ENCODE data around the gene CYP20A1. TPM values are rescaled to one million over a fixed set of nuclear protein-coding genes. Genes with fewer than 3 reads are reported as not detected.
"Not testable (repeated sequence)": the region's sequence is repeated elsewhere in the genome, so short reads cannot be mapped to it uniquely, and the experiment has no call there.

Gene CYP20A1
- total and polyA plus RNA-seq, 8 donors, result 5.9 to 19.7 (median 15.2) TPM

- peaks cover 0 to 71% (median 22%) of the 10 kb centered on the region in 3 donors for H3K36me3 ChIP-seq
- no peak overlapping the region for H3K27ac ChIP-seq
- no peaks in the 10 kb centered on the region for H3K27me3 ChIP-seq
- FAIRE-seq, result no peak
- no peak overlapping the region for H3K4me3 ChIP-seq
- 95% methylated on average over 7 of the region's 7 CpGs for WGBS, 2 donors
- intact Hi-C loops (cut with DNase I), result no loop called here
- H3K9me3 ChIP-seq, result no peaks in the 10 kb centered on the region
- no peak for ATAC-seq
- DNase-seq, result no peak
- no peak for TF ChIP-seq CTCF (IDR thresholded peaks at IDR 0.05)
- H3K4me1 ChIP-seq, result no peaks in the 10 kb centered on the region
Measured at GRCh38 chr2:203282101-203282500, 43.3 kb downstream of the CYP20A1 start.

- Histone ChIP-seq H3K27ac (no peak overlapping the region), H3K4me3 (no peak overlapping the region), H3K4me1 (no peaks in the 10 kb centered on the region), H3K27me3 (no peaks in the 10 kb centered on the region), H3K36me3 (peaks cover 0 to 37% (median 3%) of the 10 kb centered on the region in 3 donors), H3K9me3 (no peaks in the 10 kb centered on the region)
- intact Hi-C loops (cut with DNase I), result no loop called here
- ATAC-seq (no peak), DNase-seq (no peak), FAIRE-seq (no peak)
- WGBS, 2 donors, result 90 to 96% methylated on average over 2 of the region's 2 CpGs
- no peak for TF ChIP-seq CTCF (IDR thresholded peaks at IDR 0.05)
Measured at GRCh38 chr2:203286532-203286931, 47.7 kb downstream of the CYP20A1 start.

GRCh38 chr2:203301667-203302066 is 62.8 kb downstream of the CYP20A1 start:
- Histone ChIP-seq H3K4me1 (no peaks in the 10 kb centered on the region), H3K9me3 (no peaks in the 10 kb centered on the region), H3K36me3 (peaks cover 4 to 12% (median 4%) of the 10 kb centered on the region in 3 donors), H3K27ac (no peak overlapping the region), H3K27me3 (no peaks in the 10 kb centered on the region), H3K4me3 (no peak overlapping the region)
- DNase-seq, result no peak
- no peak for ATAC-seq
- intact Hi-C loops (cut with DNase I), result no loop called here
- no peak for FAIRE-seq
- no peak for TF ChIP-seq CTCF (IDR thresholded peaks at IDR 0.05)
- 98 to 99% methylated on average over 3 of the region's 3 CpGs for WGBS, 2 donors

GRCh38 chr2:203302586-203302985 is 63.8 kb downstream of the CYP20A1 start:
- H3K4me1 ChIP-seq; H3K27me3 ChIP-seq; H3K27ac ChIP-seq; FAIRE-seq; H3K9me3 ChIP-seq; H3K4me3 ChIP-seq; intact Hi-C loops (cut with DNase I); DNase-seq; ATAC-seq; H3K36me3 ChIP-seq: not testable (repeated sequence)
- WGBS, 2 donors, result 98% methylated on average over 8 of the region's 8 CpGs

GRCh38 chr2:203310688-203311436 is 72.0 kb downstream of the CYP20A1 start:
- FAIRE-seq (no peak), DNase-seq (no peak), ATAC-seq (no peak)
- no peaks in the 10 kb centered on the region for H3K4me1 ChIP-seq
- H3K36me3 ChIP-seq, result no peaks in the 10 kb centered on the region
- H3K27ac ChIP-seq, result no peak overlapping the region
- TF ChIP-seq CTCF (IDR thresholded peaks at IDR 0.05), result no peak
- 86 to 92% methylated on average over 3 of the region's 3 CpGs for WGBS, 2 donors
- no peak overlapping the region for H3K4me3 ChIP-seq
- intact Hi-C loops (cut with DNase I), result no loop called here
- no peaks in the 10 kb centered on the region for H3K27me3 ChIP-seq
- H3K9me3 ChIP-seq, result no peaks in the 10 kb centered on the region

Measured in pancreas (tissue), 10 donors.